ENCODE results near the gene GULP1.
"Not testable (repeated sequence)": the region's sequence is repeated elsewhere in the genome, so short reads cannot be mapped to it uniquely, and the experiment has no call there.

The GULP1 gene

GRCh38 chr2:188492751-188493150 lies 201.1 kb downstream of the GULP1 start:
- DNase-seq = no peak

GRCh38 chr2:188494906-188495305 lies 203.2 kb downstream of the GULP1 start:
- DNase-seq = no peak

- peak; percentile 45 for DNase-seq
These were observed 204.3 kb downstream of the GULP1 start for GRCh38 chr2:188495969-188496431.

- no peak for DNase-seq
These were observed 206.1 kb downstream of the GULP1 start for GRCh38 chr2:188497726-188498125.

- no peak for DNase-seq
These were observed 212.3 kb downstream of the GULP1 start for GRCh38 chr2:188503975-188504374.

GRCh38 chr2:188506843-188507242 lies 215.2 kb downstream of the GULP1 start:
- no peak for DNase-seq

GRCh38 chr2:188511346-188511745 lies 219.7 kb downstream of the GULP1 start:
- no peak for DNase-seq

- DNase-seq = peak; percentile 78
These were observed 220.8 kb downstream of the GULP1 start for GRCh38 chr2:188512456-188512855.

GRCh38 chr2:188515918-188516317 lies 224.2 kb downstream of the GULP1 start:
- DNase-seq = no peak

- no peak for DNase-seq
These were observed 226.0 kb downstream of the GULP1 start for GRCh38 chr2:188517549-188518215.

GRCh38 chr2:188518381-188518780 lies 226.7 kb downstream of the GULP1 start:
- DNase-seq = no peak

GRCh38 chr2:188519136-188519535 lies 227.5 kb downstream of the GULP1 start:
- DNase-seq = no peak

- DNase-seq = no peak
These were observed 230.8 kb downstream of the GULP1 start for GRCh38 chr2:188522517-188522916.

- DNase-seq = no peak
These were observed 232.2 kb downstream of the GULP1 start for GRCh38 chr2:188523919-188524318.

GRCh38 chr2:188524519-188525113 lies 232.9 kb downstream of the GULP1 start:
- peak; percentile 82 for DNase-seq

GRCh38 chr2:188526701-188527100 lies 235.0 kb downstream of the GULP1 start:
- no peak for DNase-seq

GRCh38 chr2:188527141-188527540 lies 235.5 kb downstream of the GULP1 start:
- DNase-seq = no peak

GRCh38 chr2:188527581-188527993 lies 235.9 kb downstream of the GULP1 start:
- no peak for DNase-seq

- no peak for DNase-seq
These were observed 238.0 kb downstream of the GULP1 start for GRCh38 chr2:188529710-188530109.

- DNase-seq = no peak
These were observed 243.2 kb downstream of the GULP1 start for GRCh38 chr2:188534875-188535274.

- DNase-seq = peak; percentile 86
These were observed 260.0 kb downstream of the GULP1 start for GRCh38 chr2:188551671-188552070.

GRCh38 chr2:188557081-188557480 lies 265.4 kb downstream of the GULP1 start:
- DNase-seq = no peak

- not testable (repeated sequence) for DNase-seq
These were observed 267.8 kb downstream of the GULP1 start for GRCh38 chr2:188559455-188559854.

- no peak for DNase-seq
These were observed 269.9 kb downstream of the GULP1 start for GRCh38 chr2:188561473-188561979.
